ENCODE data around the gene PEX10.

DNA sequence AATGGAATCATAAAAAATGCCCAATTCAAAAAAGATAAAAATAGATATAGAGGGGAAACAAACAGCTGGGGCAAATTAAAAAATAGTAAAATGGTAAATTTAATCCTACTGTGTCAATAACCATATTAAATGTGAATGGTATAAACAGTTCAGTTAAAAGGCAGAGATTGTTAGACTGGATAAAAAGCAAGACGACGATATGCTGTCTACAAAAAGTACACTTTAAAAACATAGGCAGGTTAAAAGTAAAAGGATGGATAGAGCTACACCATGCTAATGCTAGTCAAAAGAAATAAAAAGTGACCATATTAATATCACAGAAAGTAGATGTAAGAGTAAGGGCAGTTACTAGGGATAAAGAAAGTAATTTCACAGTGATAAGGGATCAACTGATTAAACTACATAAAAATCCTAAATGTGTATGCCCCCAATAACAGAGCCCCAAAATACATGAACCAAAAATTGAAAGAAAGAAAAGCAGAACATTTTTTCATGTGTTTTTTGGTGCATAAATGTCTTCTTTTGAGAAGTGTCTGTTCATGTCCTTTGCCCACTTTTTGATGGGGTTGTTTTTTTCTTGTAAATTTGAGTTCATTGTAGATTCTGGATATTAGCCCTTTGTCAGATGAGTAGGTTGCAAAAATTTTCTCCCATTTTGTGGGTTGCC is 48.4 kb downstream of the PEX10 start:
- TF ChIP-seq POLR2A (IDR thresholded peaks at IDR 0.05): no peak
- TF ChIP-seq, protein P1, sequence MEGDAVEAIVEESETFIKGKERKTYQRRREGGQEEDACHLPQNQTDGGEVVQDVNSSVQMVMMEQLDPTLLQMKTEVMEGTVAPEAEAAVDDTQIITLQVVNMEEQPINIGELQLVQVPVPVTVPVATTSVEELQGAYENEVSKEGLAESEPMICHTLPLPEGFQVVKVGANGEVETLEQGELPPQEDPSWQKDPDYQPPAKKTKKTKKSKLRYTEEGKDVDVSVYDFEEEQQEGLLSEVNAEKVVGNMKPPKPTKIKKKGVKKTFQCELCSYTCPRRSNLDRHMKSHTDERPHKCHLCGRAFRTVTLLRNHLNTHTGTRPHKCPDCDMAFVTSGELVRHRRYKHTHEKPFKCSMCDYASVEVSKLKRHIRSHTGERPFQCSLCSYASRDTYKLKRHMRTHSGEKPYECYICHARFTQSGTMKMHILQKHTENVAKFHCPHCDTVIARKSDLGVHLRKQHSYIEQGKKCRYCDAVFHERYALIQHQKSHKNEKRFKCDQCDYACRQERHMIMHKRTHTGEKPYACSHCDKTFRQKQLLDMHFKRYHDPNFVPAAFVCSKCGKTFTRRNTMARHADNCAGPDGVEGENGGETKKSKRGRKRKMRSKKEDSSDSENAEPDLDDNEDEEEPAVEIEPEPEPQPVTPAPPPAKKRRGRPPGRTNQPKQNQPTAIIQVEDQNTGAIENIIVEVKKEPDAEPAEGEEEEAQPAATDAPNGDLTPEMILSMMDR (IDR thresholded peaks at IDR 0.05): no peak
